ENCODE data around the gene GALNT14.
"Not testable (repeated sequence)": the region's sequence is repeated elsewhere in the genome, so short reads cannot be mapped to it uniquely, and the experiment has no call there.

The GALNT14 gene

DNA sequence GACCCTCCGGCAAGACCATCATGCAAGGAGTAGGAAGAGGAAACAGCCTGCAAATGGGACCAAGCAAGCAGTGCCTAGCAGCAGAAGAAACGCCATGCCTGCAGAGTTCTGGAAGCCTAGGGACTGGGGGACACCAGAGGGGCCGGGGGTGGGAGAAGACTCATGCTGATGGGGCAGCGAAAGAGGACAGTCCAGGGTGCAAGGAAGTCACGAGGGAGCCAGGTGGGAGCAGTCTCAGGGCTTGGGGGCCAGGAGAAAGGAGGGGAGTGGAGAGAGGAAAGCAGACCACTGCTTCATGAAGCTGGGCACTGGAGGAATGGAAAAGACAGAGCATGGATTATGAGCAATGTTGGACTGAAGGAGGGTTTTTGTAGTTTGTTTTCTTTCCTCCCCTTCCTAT, 211.6 kb downstream of the GALNT14 start:
- Histone ChIP-seq H3K9me3 (ENCODE audit: control insufficient read depth, insufficient read depth, low read depth, low read length) (no peaks in the 10 kb centered on the region), H3K36me3 (ENCODE audit: control insufficient read depth, insufficient read depth, low read length) (no peaks in the 10 kb centered on the region), H3K4me1 (ENCODE audit: control insufficient read depth, insufficient read depth, low read length) (peaks cover 3% of the 10 kb centered on the region; the same call in 1 of the 2 replicates), H3K4me3 (ENCODE audit: low read depth, low read length) (no peak overlapping the region), H3K27ac (ENCODE audit: low read depth, low read length) (no peak overlapping the region), H3K9ac (ENCODE audit: low read length) (no peak overlapping the region), H3K27me3 (ENCODE audit: control insufficient read depth, insufficient read depth, low read length) (no peaks in the 10 kb centered on the region)

DNA sequence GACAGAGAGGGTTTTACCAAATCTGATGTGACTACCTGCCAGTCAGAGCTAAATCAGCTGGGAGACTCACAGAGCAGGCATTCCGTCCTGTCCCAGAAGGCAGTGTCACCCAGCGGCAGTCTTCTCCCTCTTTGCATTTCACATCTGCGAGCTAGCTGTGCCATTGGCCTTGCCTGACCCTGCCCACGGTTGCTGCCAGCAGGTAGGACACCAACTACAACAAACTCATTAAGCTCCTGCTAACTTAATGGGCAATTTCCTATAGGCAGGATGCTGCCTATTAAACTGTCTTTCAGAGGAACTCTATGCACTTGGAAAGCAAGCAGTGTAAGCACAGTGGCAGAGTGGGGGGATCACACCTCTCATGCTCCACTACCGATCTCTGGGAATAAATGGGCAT, 214.6 kb downstream of the GALNT14 start:
- Histone ChIP-seq H3K4me3 (ENCODE audit: low read depth, low read length) (no peak overlapping the region), H3K27ac (ENCODE audit: low read depth, low read length) (no peak overlapping the region), H3K9me3 (ENCODE audit: control insufficient read depth, insufficient read depth, low read depth, low read length) (no peaks in the 10 kb centered on the region), H3K27me3 (ENCODE audit: control insufficient read depth, insufficient read depth, low read length) (no peaks in the 10 kb centered on the region), H3K4me1 (ENCODE audit: control insufficient read depth, insufficient read depth, low read length) (peaks cover 3% of the 10 kb centered on the region; the same call in 1 of the 2 replicates), H3K36me3 (ENCODE audit: control insufficient read depth, insufficient read depth, low read length) (no peaks in the 10 kb centered on the region), H3K9ac (ENCODE audit: low read length) (no peak overlapping the region)

DNA sequence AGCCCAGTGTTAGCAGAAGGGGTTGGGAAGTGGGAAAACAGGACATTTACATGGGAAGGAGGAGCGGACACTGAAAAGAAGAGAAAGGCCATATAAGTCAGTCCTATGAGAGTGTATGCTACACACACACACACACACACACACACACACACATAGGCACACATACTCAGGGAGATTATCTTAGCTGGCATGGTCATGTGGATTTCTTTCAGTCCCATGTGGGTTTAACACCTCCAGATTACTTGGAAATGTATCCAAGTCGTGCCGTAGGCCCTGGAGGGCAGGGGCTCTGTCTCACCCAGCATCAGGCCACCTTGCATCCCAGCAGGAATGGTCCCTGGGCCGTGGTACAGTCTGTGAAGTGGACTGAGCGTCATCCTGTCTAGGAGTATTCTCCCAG, 217.7 kb downstream of the GALNT14 start:
- Histone ChIP-seq H3K27ac (ENCODE audit: low read depth, low read length) (no peak overlapping the region), H3K36me3 (ENCODE audit: control insufficient read depth, insufficient read depth, low read length) (no peaks in the 10 kb centered on the region), H3K9ac (ENCODE audit: low read length) (no peak overlapping the region), H3K4me1 (ENCODE audit: control insufficient read depth, insufficient read depth, low read length) (peaks cover 3% of the 10 kb centered on the region; the same call in 1 of the 2 replicates), H3K27me3 (ENCODE audit: control insufficient read depth, insufficient read depth, low read length) (no peaks in the 10 kb centered on the region), H3K4me3 (ENCODE audit: low read depth, low read length) (no peak overlapping the region), H3K9me3 (ENCODE audit: control insufficient read depth, insufficient read depth, low read depth, low read length) (no peaks in the 10 kb centered on the region)

DNA sequence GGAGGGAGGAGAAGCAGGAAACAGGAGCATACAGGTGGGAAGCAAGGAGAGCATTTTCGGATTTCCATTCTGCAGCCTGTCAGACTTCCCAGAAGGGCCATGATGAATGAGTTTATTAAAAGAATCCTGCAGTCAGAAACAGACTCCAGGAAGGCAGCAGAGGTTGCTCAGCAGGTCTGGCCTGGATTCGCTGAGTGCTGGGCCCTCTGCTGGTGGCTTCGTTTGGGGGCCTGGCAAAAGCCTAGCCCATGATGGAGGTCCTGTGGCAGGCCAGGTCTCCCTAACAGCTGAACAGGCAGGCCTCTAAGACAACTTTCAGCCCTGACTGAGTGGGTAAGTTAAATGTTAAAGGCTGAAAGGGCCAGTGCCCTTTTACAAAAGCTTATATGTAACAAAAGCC, 222.8 kb downstream of the GALNT14 start:
- Histone ChIP-seq H3K9me3 (ENCODE audit: control insufficient read depth, insufficient read depth, low read depth, low read length) (no peaks in the 10 kb centered on the region), H3K27me3 (ENCODE audit: control insufficient read depth, insufficient read depth, low read length) (no peaks in the 10 kb centered on the region), H3K9ac (ENCODE audit: low read length) (no peak overlapping the region), H3K27ac (ENCODE audit: low read depth, low read length) (no peak overlapping the region), H3K36me3 (ENCODE audit: control insufficient read depth, insufficient read depth, low read length) (no peaks in the 10 kb centered on the region), H3K4me1 (ENCODE audit: control insufficient read depth, insufficient read depth, low read length) (peaks cover 2% of the 10 kb centered on the region; the same call in 1 of the 2 replicates), H3K4me3 (ENCODE audit: low read depth, low read length) (no peak overlapping the region)

DNA sequence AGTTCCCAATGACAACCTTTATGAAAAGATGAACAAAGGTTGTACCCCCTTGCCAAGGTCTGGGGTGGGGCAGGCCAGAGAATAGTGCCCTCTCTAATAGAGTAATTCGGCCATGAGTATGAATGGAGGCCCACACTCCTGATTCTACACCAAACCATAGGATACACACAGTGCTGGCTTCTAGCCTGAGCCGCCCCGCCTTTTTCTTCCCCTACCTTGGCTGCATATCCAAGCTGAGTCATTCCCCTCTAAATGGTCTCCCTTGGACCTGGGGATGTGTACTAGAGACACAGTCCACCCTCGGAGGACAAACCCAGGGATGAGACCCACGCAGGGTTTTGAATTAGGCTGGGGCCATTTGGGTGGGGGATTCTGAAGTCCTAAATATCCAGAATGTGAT, 223.8 kb downstream of the GALNT14 start:
- H3K9me3 ChIP-seq (ENCODE audit: control insufficient read depth, insufficient read depth, low read depth, low read length) = no peaks in the 10 kb centered on the region

DNA sequence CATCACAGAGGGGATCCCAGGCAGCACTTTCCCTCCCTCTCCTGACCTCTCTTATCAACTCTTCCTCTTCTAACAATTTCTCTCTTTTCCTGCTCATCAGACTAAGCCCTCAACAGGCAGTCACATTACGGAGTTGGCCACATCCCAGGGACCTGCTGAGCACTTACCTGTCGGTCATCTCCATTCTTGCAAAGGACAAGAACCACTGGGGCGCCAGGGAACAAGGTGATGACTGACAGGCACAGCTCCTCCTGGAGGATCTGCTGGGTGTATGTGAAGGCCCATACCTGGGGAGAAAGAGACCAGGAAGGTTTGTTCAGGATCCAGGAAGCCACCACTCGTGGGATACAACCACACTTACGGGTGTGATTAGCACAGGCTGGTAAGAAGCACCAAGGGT, 226.2 kb downstream of the GALNT14 start:
- Histone ChIP-seq H3K4me3 (ENCODE audit: low read depth, low read length) (no peak overlapping the region), H3K4me1 (ENCODE audit: control insufficient read depth, insufficient read depth, low read length) (peaks cover 2% of the 10 kb centered on the region; the same call in 1 of the 2 replicates), H3K27me3 (ENCODE audit: control insufficient read depth, insufficient read depth, low read length) (no peaks in the 10 kb centered on the region), H3K9me3 (ENCODE audit: control insufficient read depth, insufficient read depth, low read depth, low read length) (no peaks in the 10 kb centered on the region), H3K27ac (ENCODE audit: low read depth, low read length) (no peak overlapping the region), H3K36me3 (ENCODE audit: control insufficient read depth, insufficient read depth, low read length) (no peaks in the 10 kb centered on the region), H3K9ac (ENCODE audit: low read length) (no peak overlapping the region)

More for the DNA sequence above, 223.8 kb downstream of the GALNT14 start:
- Histone ChIP-seq H3K4me3 (ENCODE audit: low read depth, low read length) (no peak overlapping the region), H3K27ac (ENCODE audit: low read depth, low read length) (no peak overlapping the region), H3K36me3 (ENCODE audit: control insufficient read depth, insufficient read depth, low read length) (no peaks in the 10 kb centered on the region), H3K4me1 (ENCODE audit: control insufficient read depth, insufficient read depth, low read length) (peaks cover 2% of the 10 kb centered on the region; the same call in 1 of the 2 replicates), H3K9ac (ENCODE audit: low read length) (no peak overlapping the region), H3K27me3 (ENCODE audit: control insufficient read depth, insufficient read depth, low read length) (no peaks in the 10 kb centered on the region)

DNA sequence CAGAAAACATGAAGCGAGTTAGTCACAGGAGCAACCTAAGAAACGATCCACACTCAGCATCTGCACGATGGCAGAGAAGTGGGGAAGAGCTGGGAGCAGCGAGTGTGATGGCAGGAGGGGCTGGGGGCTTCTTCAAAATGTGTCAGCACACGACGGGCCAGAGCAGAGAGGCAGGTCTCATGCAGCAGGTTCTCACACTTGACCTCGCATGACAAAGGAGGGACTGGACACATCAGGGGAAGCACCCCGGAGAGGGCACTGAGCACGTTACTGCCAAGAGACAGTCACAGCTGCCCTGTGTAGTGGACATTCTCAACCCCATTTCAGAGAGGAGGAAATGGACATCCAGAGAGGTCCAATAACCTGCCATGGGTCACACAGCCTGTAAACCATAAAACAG, 226.9 kb downstream of the GALNT14 start:
- no peaks in the 10 kb centered on the region for H3K9me3 ChIP-seq (ENCODE audit: control insufficient read depth, insufficient read depth, low read depth, low read length)
- H3K27me3 ChIP-seq (ENCODE audit: control insufficient read depth, insufficient read depth, low read length) = no peaks in the 10 kb centered on the region
- no peaks in the 10 kb centered on the region for H3K36me3 ChIP-seq (ENCODE audit: control insufficient read depth, insufficient read depth, low read length)
- no peak overlapping the region for H3K9ac ChIP-seq (ENCODE audit: low read length)
- no peak overlapping the region for H3K27ac ChIP-seq (ENCODE audit: low read depth, low read length)
- H3K4me3 ChIP-seq (ENCODE audit: low read depth, low read length) = no peak overlapping the region
- peaks cover 2% of the 10 kb centered on the region; the same call in 1 of the 2 replicates for H3K4me1 ChIP-seq (ENCODE audit: control insufficient read depth, insufficient read depth, low read length)

DNA sequence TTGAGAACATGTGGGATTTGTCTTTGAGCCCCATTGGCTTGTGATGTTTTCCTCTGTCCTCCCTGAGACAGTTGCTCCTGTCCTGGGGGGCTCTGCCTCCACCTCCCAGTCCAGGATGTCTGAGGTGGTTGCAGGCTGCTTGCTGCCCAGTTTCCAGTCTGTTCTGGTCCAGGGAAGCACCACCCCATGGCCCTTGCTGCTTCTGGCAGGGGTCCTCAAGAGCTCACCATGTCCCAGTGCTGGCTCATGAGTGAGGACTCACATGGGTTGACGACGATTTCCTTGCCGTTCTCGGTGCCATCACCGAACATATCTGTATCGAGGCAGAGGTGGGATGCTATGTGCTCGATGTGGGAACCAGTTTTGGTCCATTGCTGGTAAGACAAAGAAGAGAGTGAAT, 227.6 kb downstream of the GALNT14 start:
- Histone ChIP-seq H3K9ac (ENCODE audit: low read length) (no peak overlapping the region), H3K4me3 (ENCODE audit: low read depth, low read length) (no peak overlapping the region), H3K36me3 (ENCODE audit: control insufficient read depth, insufficient read depth, low read length) (no peaks in the 10 kb centered on the region), H3K4me1 (ENCODE audit: control insufficient read depth, insufficient read depth, low read length) (peaks cover 2% of the 10 kb centered on the region; the same call in 1 of the 2 replicates), H3K27ac (ENCODE audit: low read depth, low read length) (no peak overlapping the region), H3K9me3 (ENCODE audit: control insufficient read depth, insufficient read depth, low read depth, low read length) (no peaks in the 10 kb centered on the region), H3K27me3 (ENCODE audit: control insufficient read depth, insufficient read depth, low read length) (no peaks in the 10 kb centered on the region)

DNA sequence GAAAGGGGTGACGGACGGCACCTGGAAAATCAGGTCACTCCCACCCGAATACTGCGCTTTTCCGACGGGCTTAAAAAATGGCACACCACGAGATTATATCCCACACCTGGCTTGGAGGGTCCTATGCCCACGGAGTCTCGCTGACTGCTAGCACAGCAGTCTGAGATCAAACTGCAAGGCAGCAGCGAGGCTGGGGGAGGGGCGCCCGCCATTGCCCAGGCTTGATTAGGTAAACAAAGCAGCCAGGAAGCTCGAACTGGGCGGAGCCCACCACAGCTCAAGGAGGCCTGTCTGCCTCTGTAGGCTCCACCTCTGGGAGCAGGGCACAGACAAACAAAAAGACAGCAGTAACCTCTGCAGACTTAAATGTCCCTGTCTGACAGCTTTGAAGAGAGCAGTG, 233.8 kb downstream of the GALNT14 start:
- not testable (repeated sequence) for H3K9me3 ChIP-seq (ENCODE audit: control insufficient read depth, insufficient read depth, low read depth, low read length); H3K4me1 ChIP-seq (ENCODE audit: control insufficient read depth, insufficient read depth, low read length); H3K9ac ChIP-seq (ENCODE audit: low read length); H3K27me3 ChIP-seq (ENCODE audit: control insufficient read depth, insufficient read depth, low read length); H3K36me3 ChIP-seq (ENCODE audit: control insufficient read depth, insufficient read depth, low read length); H3K27ac ChIP-seq (ENCODE audit: low read depth, low read length)
- H3K4me3 ChIP-seq (ENCODE audit: low read depth, low read length) = peak overlapping the region; percentile 33; the same call in 1 of the 2 replicates

DNA sequence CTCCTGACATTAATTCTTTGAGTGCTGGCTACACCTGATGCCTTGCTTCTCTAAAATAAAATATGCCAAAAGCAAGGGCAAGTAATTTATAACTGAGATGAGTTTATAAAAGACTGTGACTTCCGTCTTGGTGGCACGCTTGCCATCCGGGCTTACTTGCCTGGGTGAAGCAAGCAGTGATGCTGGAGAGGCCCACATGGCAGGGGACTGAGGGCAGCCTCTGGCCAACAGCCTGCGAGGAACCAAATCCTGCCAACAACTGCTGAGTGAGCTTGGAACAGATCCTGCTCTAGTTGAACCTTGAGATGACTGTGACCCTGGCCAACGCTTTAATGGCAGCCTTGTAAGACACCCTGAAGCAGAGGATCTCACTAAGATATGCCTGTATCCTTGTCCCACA, 234.9 kb downstream of the GALNT14 start:
- Histone ChIP-seq H3K36me3 (ENCODE audit: control insufficient read depth, insufficient read depth, low read length) (no peaks in the 10 kb centered on the region), H3K27ac (ENCODE audit: low read depth, low read length) (no peak overlapping the region), H3K4me1 (ENCODE audit: control insufficient read depth, insufficient read depth, low read length) (peaks cover 6% of the 10 kb centered on the region; the same call in 1 of the 2 replicates), H3K9ac (ENCODE audit: low read length) (no peak overlapping the region), H3K9me3 (ENCODE audit: control insufficient read depth, insufficient read depth, low read depth, low read length) (peaks cover 8% of the 10 kb centered on the region; the same call in 1 of the 2 replicates), H3K27me3 (ENCODE audit: control insufficient read depth, insufficient read depth, low read length) (no peaks in the 10 kb centered on the region), H3K4me3 (ENCODE audit: low read depth, low read length) (no peak overlapping the region)

DNA sequence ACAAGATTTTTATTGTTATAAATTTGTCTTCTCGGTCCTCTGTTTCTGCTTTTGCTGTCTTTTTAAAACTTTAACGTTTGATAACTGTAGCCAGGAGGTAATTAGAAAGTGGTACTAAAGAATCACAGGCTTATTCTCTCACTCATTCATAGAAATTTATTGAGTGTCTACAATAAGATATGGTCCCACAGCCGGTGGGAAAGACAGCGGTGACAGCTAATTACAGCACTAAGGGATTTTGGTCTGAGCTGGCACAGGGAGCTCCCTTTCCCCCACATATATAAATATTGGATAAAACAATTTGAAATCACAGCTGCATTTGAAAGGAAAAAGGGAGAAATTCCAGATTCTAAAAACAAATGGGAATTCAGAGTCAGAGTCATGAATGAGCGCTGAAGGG, 237.9 kb downstream of the GALNT14 start:
- H3K9me3 ChIP-seq (ENCODE audit: control insufficient read depth, insufficient read depth, low read depth, low read length) = peaks cover 12% of the 10 kb centered on the region; the same call in 1 of the 2 replicates
- no peaks in the 10 kb centered on the region for H3K27me3 ChIP-seq (ENCODE audit: control insufficient read depth, insufficient read depth, low read length)
- H3K9ac ChIP-seq (ENCODE audit: low read length) = no peak overlapping the region
- H3K4me3 ChIP-seq (ENCODE audit: low read depth, low read length) = no peak overlapping the region
- peaks cover 6% of the 10 kb centered on the region; the same call in 1 of the 2 replicates for H3K4me1 ChIP-seq (ENCODE audit: control insufficient read depth, insufficient read depth, low read length)
- no peaks in the 10 kb centered on the region for H3K36me3 ChIP-seq (ENCODE audit: control insufficient read depth, insufficient read depth, low read length)
- H3K27ac ChIP-seq (ENCODE audit: low read depth, low read length) = no peak overlapping the region
